ENCODE data around the gene TPCN1. TPM values are rescaled to one million over a fixed set of nuclear protein-coding genes. Genes with fewer than 3 reads are reported as not detected.

Gene TPCN1
- total and polyA plus RNA-seq, 2 of the 13 experiments (the other 11 are each of a cell fraction or from before 2014, with no cell fraction given): 8.0 to 26.8 TPM

DNA sequence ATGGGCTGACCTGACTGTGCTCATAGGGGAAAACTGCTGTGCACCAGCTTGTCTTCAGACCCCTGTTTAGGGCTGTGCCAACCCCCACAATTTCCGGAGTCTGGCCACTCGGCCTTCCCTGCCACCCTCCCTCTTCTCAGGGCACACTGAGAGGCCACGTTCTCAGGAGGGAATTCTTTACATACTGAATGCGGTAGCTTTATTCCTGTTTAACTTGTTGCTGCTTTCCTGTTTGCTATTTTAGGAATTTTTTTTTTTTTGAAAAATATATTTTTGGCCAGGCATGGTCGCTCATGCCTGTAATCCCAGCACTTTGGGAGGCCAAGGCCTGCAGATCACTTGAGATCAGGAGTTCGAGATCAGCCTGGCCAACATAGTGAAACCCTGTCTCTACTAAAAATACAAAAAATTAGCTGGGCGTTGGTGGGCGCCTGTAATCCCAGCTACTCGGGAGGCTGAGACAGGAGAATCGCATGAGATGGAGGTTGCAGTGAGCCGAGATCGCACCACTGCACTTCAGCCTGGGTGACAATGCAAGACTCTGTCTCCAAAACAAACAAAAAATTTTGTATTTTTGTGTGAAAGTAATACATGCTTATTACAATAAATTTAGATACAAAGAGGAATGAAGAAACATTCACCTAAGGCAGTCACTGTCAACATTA is 39.5 kb downstream of the TPCN1 start (continued):
- TF ChIP-seq E2F5 (CRISPR knock-in tag; conservative IDR thresholded peaks at IDR 0.05): no peak
- no peak for TF ChIP-seq JUND (CRISPR knock-in tag; IDR thresholded peaks at IDR 0.05)
- TF ChIP-seq ATF1 (CRISPR knock-in tag; IDR thresholded peaks at IDR 0.05): no peak
- TF ChIP-seq ZNF431 (CRISPR knock-in tag; IDR thresholded peaks at IDR 0.05; ENCODE audit: borderline replicate concordance, low read depth): no peak
- no peak for TF ChIP-seq ZHX2 (IDR thresholded peaks at IDR 0.05; ENCODE audit: low read depth)
- no peak for TF ChIP-seq ZHX2 (CRISPR knock-in tag; IDR thresholded peaks at IDR 0.05; ENCODE audit: borderline replicate concordance)
- no peak for TF ChIP-seq TMF1 (CRISPR knock-in tag; IDR thresholded peaks at IDR 0.05; ENCODE audit: low read depth)
- no peak for TF ChIP-seq NFE2L2 (IDR thresholded peaks at IDR 0.05; ENCODE audit: low read length)
